Osteocyte (in vitro differentiated cells): ENCODE measurements around the gene ZNF140. TPM values are rescaled to one million over a fixed set of nuclear protein-coding genes. Genes with fewer than 3 reads are reported as not detected.

ENCODE experiments used
- DNase-seq: peaks from one replicate; pipeline ENCODE4 v3.0.0; 2021; ENCODE audit warnings: mixed read lengths; ENCODE audit not compliant: unreplicated experiment; ENCODE audit errors: extremely low spot score
- H3K27ac Mint-ChIP-seq: one replicate; pipeline ENCODE4 v1.8.0; 2021; ENCODE audit warnings: mild to moderate bottlenecking, mixed read lengths; ENCODE audit not compliant: unreplicated experiment
- H3K27me3 Mint-ChIP-seq: one replicate; pipeline ENCODE4 v1.8.0; 2021; ENCODE audit warnings: mixed read lengths; ENCODE audit not compliant: unreplicated experiment
- H3K36me3 Mint-ChIP-seq: one replicate; pipeline ENCODE4 v1.8.0; 2021; ENCODE audit warnings: mixed read lengths; ENCODE audit not compliant: unreplicated experiment
- H3K4me1 Mint-ChIP-seq: one replicate; pipeline ENCODE4 v1.8.0; 2021; ENCODE audit warnings: mixed read lengths; ENCODE audit not compliant: unreplicated experiment
- H3K4me3 Mint-ChIP-seq: one replicate; pipeline ENCODE4 v1.8.0; 2021; ENCODE audit warnings: mild to moderate bottlenecking, moderate library complexity, mixed read lengths; ENCODE audit not compliant: unreplicated experiment
- H3K9me3 Mint-ChIP-seq: one replicate; pipeline ENCODE4 v1.8.0; 2021; ENCODE audit warnings: mixed read lengths; ENCODE audit not compliant: unreplicated experiment
- CTCF ChIP-seq: fragments of 200-600 bp; sonication (generic); IDR thresholded peaks from 2 replicates; pipeline ENCODE4 v1.5.0; 2021; ENCODE audit warnings: antibody characterized with exemption, mild to moderate bottlenecking, moderate library complexity
- total RNA-seq: library from RNA; stranded (reverse); gene quantifications from 2 replicates; pipeline ENCODE4 v1.2.1, GENCODE V29; 2021

The ZNF140 gene
- total RNA-seq, 1 donor from 2014 or later, result 19.6 TPM

GRCh38 chr12:133130038-133130807, 49.5 kb downstream of the ZNF140 start, which contains the start of the genes ZNF10 and ZNF891:
Gene ZNF10, plus strand, starts transcription at chr12:133130627. Its CDS starts 13,866 bp downstream, at chr12:133144493.
Gene ZNF891, minus strand, starts transcription at chr12:133130274. Its CDS starts 8,356 bp downstream, at chr12:133121918.
- peaks cover 58% of the 10 kb centered on the region for H3K36me3 Mint-ChIP-seq
- peaks cover 15% of the 10 kb centered on the region for H3K4me1 Mint-ChIP-seq
- TF ChIP-seq CTCF, result no peak
- peak; percentile 98 for DNase-seq
- no peaks in the 10 kb centered on the region for H3K27me3 Mint-ChIP-seq
- peaks cover 37% of the 10 kb centered on the region for H3K9me3 Mint-ChIP-seq
- H3K4me3 Mint-ChIP-seq, result peak within 1 kb of the TSS; percentile 96
- peak within 1 kb of the TSS; percentile 99 for H3K27ac Mint-ChIP-seq

- Mint-ChIP-seq H3K27ac (peak overlapping the region; percentile 99), H3K4me3 (peak overlapping the region; percentile 96), H3K4me1 (peaks cover 15% of the 10 kb centered on the region), H3K9me3 (peaks cover 35% of the 10 kb centered on the region), H3K36me3 (peaks cover 59% of the 10 kb centered on the region), H3K27me3 (no peaks in the 10 kb centered on the region)
- TF ChIP-seq CTCF, result no peak
- no peak for DNase-seq
Observed at GRCh38 chr12:133130808-133131128, 50.0 kb downstream of the ZNF140 start.

GRCh38 chr12:133135747-133136146, 55.0 kb downstream of the ZNF140 start:
- peaks cover 10% of the 10 kb centered on the region for H3K4me1 Mint-ChIP-seq
- TF ChIP-seq CTCF, result no peak
- no peak overlapping the region for H3K4me3 Mint-ChIP-seq
- no peaks in the 10 kb centered on the region for H3K27me3 Mint-ChIP-seq
- peaks cover 54% of the 10 kb centered on the region for H3K9me3 Mint-ChIP-seq
- DNase-seq, result no peak
- peaks cover 77% of the 10 kb centered on the region for H3K36me3 Mint-ChIP-seq
- no peak overlapping the region for H3K27ac Mint-ChIP-seq

DNA sequence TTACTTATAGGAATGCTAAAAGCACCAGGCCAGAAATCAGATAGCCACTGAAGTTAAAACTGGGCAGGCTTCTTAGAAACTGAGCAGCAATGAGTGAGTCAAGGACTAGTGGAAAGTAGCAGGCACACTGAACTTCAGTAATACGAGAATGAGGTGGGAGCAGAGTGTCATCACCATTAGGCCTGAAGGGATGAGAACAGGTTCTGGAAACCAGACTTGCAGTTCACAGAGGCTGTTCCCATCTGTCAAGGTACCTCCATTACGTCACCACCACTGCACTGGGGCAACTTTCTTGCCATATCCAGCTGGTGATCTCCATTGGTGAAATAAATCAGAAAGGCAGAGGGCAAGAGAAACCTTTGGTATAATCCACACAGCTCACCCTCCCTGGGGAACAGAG, 65.3 kb downstream of the ZNF140 start:
- Mint-ChIP-seq H3K9me3 (peaks cover 52% of the 10 kb centered on the region), H3K4me3 (no peak overlapping the region), H3K27ac (no peak overlapping the region), H3K36me3 (peaks cover 76% of the 10 kb centered on the region), H3K4me1 (no peaks in the 10 kb centered on the region), H3K27me3 (no peaks in the 10 kb centered on the region)
- DNase-seq, result no peak
- TF ChIP-seq CTCF, result no peak

GRCh38 chr12:133156125-133156690, 75.5 kb downstream of the ZNF140 start:
- peaks cover 74% of the 10 kb centered on the region for H3K9me3 Mint-ChIP-seq
- no peak for DNase-seq
- TF ChIP-seq CTCF, result no peak
- no peaks in the 10 kb centered on the region for H3K27me3 Mint-ChIP-seq
- H3K36me3 Mint-ChIP-seq, result peaks cover 80% of the 10 kb centered on the region
- H3K4me1 Mint-ChIP-seq, result no peaks in the 10 kb centered on the region
- H3K27ac Mint-ChIP-seq, result no peak overlapping the region
- no peak overlapping the region for H3K4me3 Mint-ChIP-seq
